Right lobe of liver (tissue), 4 donors: Measurements from ENCODE around the gene CACNB2.

Experiments used
- CTCF ChIP-seq, 4 donors: fragments of 200-600 bp in 3 of 4; fragments of 450-650 bp in 1 of 4; IDR thresholded peaks; one replicate each; pipeline versions ENCODE4 v1.5.1 to v1.8.0; 2016 to 2022; ENCODE audit warnings: antibody characterized with exemption in 4 of 4, mild to moderate bottlenecking in 2 of 4
- POLR2A ChIP-seq: fragments of 450-650 bp; IDR thresholded peaks from one replicate; pipeline ENCODE4 v1.6.1; 2017; ENCODE audit warnings: antibody characterized with exemption, mild to moderate bottlenecking
- donor health status: DM: no; HTN: no; CAD: no.
- donor health status: DM: no; HTN: no; CAD: no.
- donor health status: DM: no; HTN: yes; CAD: no.

- no peak for TF ChIP-seq POLR2A
- no peak for TF ChIP-seq CTCF (IDR thresholded peaks at IDR 0.05)
These were observed 17.5 kb upstream of the CACNB2 start for GRCh38 chr10:18122753-18123152.
